Stimulated activated effector memory CD8-positive, alpha-beta T cell treated with anti-CD3 and anti-CD28 coated beads, Interleukin-12 subunit alpha, Interleukin-12 subunit beta, amount 100 ng/mL, for 72 hours (primary cell): ENCODE results near the gene DHX29.

ENCODE experiments used
- ATAC-seq: fragments of 150-1000 bp; cut with Tn5 transposase; 2 replicates; pipeline ENCODE4 v1.10.0; 2021
- DNase-seq, 2 donors: peaks; one replicate each; pipeline ENCODE4 v3.0.0; 2021 to 2022; ENCODE audit warnings: low spot score in 2 of 2
- H3K27ac Mint-ChIP-seq: one replicate; pipeline ENCODE4 v1.8.0; 2022; ENCODE audit warnings: mild to moderate bottlenecking, mixed read lengths
- H3K36me3 Mint-ChIP-seq: one replicate; pipeline ENCODE4 v1.8.0; 2022; ENCODE audit warnings: mild to moderate bottlenecking, mixed read lengths
- H3K4me1 Mint-ChIP-seq: one replicate; pipeline ENCODE4 v1.8.0; 2022; ENCODE audit warnings: mixed read lengths
- H3K4me3 Mint-ChIP-seq: one replicate; pipeline ENCODE4 v1.8.0; 2022; ENCODE audit warnings: mild to moderate bottlenecking, mixed read lengths
- H3K9me3 Mint-ChIP-seq: one replicate; pipeline ENCODE4 v1.8.0; 2022; ENCODE audit warnings: mixed read lengths

Gene DHX29

DNA sequence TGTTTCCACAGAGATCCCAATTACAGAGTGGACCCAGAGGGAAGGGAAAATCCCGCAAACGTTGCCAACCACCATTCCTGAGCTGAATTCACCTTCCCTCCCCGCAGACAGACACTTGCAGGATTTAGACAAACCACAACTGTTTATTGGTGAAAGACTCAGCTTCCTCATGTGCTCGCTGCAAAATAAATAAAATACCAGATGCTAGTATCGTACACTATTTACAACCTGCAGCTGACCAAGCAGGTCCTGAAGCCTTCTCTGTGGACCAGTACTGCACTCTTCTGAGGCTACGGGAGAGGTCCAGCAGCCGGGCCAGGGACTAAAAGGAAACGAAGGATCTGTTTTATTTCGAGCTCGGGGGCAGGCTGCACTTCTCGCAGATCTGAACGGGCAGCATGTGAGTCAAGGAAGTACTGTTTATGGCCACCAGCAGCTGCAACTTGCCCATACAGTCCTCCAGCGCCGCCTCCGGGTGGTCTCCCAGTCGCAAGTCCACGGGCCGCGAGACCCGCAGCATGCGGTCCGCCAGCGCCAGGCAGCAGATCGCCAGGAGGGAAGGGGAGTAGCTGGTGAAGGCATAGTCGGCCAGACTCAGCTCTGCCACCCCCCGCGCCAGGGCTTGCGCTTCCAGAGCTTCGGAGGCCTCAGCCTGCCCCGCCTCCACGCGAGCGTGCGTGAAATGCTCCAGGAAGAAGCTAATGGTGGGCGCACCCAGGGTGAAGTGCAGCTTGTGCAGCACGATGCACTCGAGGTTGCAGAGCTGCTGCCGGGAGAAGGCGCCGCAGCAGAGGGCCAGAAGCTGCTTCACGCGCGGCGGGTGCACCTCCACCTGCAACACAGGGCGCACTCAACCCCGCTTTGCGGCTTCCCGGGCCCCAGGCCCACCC, 76.2 kb downstream of the DHX29 start:
- ATAC-seq (no peak), DNase-seq (peak in 1 of 2 donors; percentile 66)
- no peaks in the 10 kb centered on the region for H3K9me3 Mint-ChIP-seq
- H3K27ac Mint-ChIP-seq, result no peak overlapping the region
- peak overlapping the region; percentile 92 for H3K4me3 Mint-ChIP-seq
- H3K4me1 Mint-ChIP-seq, result peaks cover 57% of the 10 kb centered on the region
- H3K36me3 Mint-ChIP-seq, result peaks cover 10% of the 10 kb centered on the region

DNA sequence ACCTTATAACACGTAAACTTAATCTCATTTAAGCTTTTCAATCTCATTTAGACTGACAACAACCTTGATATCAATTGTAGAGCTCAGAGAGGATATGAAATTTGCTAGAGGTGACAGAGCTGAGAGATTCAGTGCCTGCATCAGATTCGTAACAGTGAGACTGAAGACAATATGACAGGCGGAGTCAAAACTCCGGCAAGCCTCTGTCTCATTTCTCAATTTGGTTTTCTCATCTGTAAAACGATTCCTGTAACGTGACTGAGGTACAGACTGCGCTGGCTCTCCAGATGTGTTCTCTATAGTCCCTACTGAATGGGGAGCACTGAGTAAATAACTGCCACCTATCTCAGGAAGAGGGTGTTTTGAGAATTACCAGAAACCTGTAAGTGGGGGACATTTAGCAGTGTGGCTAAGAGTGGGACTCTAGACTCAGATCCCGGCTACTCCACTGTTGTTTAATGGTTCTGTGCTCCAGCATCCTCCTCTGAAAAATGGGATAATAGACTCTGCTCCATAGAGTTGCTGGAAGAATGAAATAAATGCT, 77.3 kb downstream of the DHX29 start:
- H3K4me1 Mint-ChIP-seq, result peaks cover 62% of the 10 kb centered on the region
- no peak overlapping the region for H3K27ac Mint-ChIP-seq
- no peaks in the 10 kb centered on the region for H3K9me3 Mint-ChIP-seq
- H3K4me3 Mint-ChIP-seq, result no peak overlapping the region
- H3K36me3 Mint-ChIP-seq, result peaks cover 10% of the 10 kb centered on the region
- DNase-seq (no peak), ATAC-seq (peak; percentile 52)

DNA sequence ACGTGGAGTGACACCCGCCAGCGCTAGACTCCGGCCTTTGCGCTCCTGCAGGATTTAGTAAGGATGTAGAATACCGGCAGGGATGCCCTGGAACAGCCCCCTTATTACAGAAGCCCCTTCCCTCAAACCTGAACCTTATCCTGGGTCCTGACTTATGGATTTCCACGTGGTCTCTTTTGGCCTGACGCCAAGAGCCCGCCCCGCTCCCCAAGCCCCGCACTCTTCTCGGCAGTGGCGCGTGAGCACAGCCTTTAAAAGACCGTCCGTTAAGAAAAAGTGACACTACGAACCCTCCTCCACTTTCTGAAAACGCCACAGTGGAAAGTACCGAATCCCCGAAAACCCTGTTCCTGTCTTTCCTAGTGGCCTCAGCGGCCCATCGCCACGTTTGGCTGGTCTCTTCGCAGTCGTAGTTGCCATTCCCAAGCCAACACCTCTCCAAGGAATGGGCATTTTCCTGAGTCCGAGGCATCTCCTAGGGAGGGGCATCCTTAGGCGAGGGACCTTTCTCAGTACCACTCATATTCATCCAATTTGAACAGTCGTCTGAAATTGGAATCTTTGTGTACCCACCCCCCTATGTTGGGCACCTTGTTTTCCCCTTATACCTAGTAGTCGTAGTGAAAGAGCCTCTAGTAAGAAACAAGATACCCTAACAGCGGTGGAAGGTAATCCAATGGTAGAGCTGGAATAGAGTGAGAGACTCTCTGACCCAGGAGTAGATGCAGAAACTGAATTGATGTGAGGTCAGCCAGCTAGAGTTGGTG, 79.6 kb downstream of the DHX29 start:
- ATAC-seq, result no peak
- no peak for DNase-seq
- H3K4me1 Mint-ChIP-seq, result peaks cover 63% of the 10 kb centered on the region
- no peaks in the 10 kb centered on the region for H3K9me3 Mint-ChIP-seq
- H3K27ac Mint-ChIP-seq, result peak overlapping the region; percentile 60
- peak overlapping the region; percentile 74 for H3K4me3 Mint-ChIP-seq
- H3K36me3 Mint-ChIP-seq, result peaks cover 10% of the 10 kb centered on the region

DNA sequence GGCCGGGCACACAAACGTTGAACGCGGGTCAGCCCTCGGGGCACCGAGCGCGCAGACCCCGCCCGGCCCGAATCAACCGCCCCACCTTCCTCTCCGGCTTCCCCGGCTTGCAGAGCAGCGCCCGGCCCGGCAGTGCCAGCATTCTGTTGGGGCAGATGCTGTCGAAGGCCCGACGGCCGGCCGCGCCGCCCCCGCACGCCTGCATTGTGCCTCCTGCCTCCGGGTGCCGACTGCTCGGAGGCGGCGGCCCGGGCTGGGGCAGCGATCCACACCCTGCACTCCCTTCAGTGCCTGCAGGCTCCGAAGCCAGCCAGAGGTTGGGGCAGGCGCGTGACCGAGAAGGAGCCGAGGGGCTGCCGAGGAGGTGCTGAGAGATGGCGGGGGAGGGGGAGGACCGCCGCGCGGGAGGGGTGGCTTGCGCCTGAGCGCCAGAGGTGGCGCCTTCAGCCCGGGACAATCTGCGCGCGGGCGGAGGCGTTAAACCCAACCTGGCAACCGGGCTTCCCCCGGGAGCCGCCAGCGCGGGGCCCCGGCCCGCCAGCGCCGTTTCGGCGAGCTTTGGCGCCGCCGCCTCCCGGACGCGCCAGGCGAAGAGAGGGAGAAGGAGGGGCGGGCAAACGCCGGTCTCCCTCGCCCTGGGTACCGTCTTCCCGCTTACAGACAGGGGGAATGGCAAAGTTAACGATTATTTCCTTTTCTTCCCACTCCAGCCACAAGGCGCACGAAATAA, 80.4 kb downstream of the DHX29 start, which contains the start of gene MCIDAS:
TSS of gene MCIDAS (minus strand) at position 382 of the 730 bp plus-strand sequence. CDS start at position 205, 177 bp downstream.
- Mint-ChIP-seq H3K27ac (peak within 1 kb of the TSS; percentile 60), H3K9me3 (no peaks in the 10 kb centered on the region), H3K4me3 (peak within 1 kb of the TSS; percentile 74), H3K36me3 (peaks cover 10% of the 10 kb centered on the region), H3K4me1 (peaks cover 64% of the 10 kb centered on the region)
- ATAC-seq (peak; percentile 63), DNase-seq (peak; percentile 33 to 74)

DNA sequence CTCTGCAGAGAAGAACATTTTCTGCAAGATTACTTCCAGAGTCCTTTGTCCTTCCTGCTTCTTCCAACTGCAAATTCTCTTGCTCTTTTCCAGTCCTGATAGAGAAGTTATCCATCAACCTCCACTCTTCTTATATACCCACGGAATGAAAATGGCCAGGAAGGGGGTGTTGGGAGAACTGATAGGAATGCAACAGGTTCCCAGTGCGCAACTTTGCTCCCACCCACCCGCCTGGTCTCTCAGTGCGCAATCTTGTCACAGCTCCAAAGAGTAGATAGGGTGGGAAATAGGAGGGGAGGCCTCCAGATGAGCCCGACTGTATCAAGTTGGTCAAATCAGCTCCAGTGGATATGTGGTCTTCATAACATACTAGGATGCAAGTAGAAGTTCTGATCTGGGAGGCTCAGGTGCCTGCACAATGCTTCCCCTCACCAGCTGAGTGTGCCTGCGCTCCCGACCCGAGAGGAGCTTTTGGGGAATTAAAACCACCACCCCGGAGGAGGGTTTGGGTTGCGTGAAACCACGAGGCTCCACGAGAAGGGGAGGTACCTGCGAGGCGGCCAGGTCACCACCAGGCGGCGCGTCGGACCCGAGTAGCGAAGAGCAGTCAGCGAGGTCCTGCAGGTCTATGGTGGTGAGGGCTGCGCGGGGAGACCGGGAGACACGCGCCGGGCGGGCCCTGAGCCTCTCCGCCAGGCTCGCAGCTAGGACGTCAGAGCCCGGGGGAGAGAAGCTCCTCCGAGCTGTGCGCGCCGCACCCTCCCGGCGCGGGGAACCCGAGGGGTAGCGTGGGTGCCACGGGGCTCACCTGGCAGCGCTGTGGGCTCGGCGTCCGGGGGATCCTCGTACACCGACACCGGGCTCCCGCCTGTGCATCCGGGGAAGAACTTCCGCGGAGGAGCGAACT, 81.2 kb downstream of the DHX29 start:
- H3K4me3 Mint-ChIP-seq, result peak overlapping the region; percentile 74
- peak; percentile 66 for ATAC-seq
- H3K27ac Mint-ChIP-seq, result no peak overlapping the region
- peaks cover 10% of the 10 kb centered on the region for H3K36me3 Mint-ChIP-seq
- H3K9me3 Mint-ChIP-seq, result no peaks in the 10 kb centered on the region
- DNase-seq, result peak; percentile 47 to 85
- H3K4me1 Mint-ChIP-seq, result peaks cover 55% of the 10 kb centered on the region

DNA sequence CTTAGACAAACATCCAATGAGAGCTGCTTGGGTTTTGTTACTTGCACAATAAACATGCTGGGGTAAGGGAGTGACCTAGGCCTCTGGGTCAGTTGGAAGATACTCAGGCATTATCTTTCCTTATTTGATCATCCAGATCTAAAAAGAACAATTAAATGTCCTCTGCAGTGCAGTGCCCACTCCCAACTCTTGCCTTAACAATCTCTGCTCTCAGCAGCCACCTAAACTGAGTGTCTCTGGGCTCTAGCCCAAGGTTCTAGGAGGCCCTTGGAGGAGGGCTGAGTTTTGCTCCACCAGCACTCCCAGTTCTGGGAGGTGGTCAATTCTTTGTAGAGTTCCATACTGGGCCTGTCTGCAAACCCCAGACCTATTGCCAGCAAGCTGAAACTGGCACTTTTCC, 82.1 kb downstream of the DHX29 start:
- peaks cover 10% of the 10 kb centered on the region for H3K36me3 Mint-ChIP-seq
- peaks cover 55% of the 10 kb centered on the region for H3K4me1 Mint-ChIP-seq
- H3K27ac Mint-ChIP-seq, result no peak overlapping the region
- ATAC-seq (no peak), DNase-seq (no peak)
- no peaks in the 10 kb centered on the region for H3K9me3 Mint-ChIP-seq
- H3K4me3 Mint-ChIP-seq, result peak overlapping the region; percentile 74

DNA sequence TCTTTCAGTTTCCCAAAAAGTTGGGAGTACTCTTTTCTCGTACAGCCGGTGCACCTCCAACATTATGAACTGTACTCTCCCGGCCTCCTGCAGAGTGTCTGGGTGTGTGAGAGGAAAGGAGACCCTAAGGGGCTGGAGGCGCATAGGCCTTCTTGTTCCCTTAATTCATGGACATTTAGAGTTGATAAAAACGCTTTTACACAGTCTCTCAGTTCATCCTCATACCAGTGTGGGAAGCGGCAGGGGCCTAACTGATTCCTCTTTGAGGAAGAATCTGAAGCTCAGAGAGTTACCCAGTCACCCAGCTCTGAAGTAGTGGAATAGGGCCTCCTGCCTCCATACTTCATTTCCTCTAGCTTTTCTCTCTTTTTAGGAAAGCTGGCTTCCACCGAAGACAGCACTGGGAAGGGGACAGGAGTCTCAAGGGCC, 83.7 kb downstream of the DHX29 start:
- H3K4me3 Mint-ChIP-seq, result peak overlapping the region; percentile 37
- no peaks in the 10 kb centered on the region for H3K9me3 Mint-ChIP-seq
- peaks cover 51% of the 10 kb centered on the region for H3K4me1 Mint-ChIP-seq
- no peak overlapping the region for H3K27ac Mint-ChIP-seq
- DNase-seq (no peak), ATAC-seq (no peak)
- peaks cover 10% of the 10 kb centered on the region for H3K36me3 Mint-ChIP-seq

DNA sequence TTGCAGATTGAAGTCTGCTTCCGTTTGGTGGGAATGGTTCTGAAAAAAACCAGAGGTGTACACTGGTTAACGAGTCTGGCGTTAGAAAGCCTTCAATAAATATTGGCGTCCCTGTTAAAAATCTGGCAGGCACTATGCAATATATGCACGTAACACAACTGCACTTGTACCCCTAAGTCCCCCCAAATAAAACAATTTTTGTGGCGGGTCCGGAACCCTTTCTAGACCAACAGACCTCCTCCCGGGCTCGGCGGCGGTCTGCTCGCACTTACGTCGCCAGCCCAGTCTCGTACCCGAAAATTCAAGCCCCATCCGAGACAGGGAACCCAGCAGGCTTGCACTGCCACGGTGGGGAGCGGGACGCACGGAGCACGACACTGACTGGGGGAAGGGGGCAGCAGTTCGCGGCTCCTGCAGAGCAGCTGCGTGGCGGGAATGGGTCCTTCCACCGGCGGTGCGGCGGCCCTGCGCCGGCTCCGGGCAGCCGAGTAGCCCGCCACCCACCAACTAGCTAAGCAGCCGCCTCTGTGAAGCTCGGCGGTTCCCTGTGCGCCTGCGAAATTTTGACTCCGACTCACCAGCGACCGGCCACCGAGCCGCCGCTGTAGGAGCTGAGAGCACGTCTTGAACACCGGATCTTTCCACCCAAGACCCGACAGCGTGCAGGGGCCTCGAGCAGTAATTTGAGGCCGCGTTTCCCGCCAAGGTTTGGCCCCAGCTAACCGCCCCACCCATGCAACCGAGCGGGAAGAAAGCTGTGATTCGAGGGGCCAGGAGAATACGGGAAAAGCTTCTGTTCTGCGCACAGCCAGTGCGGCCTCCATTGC, 84.3 kb downstream of the DHX29 start:
- ATAC-seq, result no peak
- peaks cover 7% of the 10 kb centered on the region for H3K36me3 Mint-ChIP-seq
- no peaks in the 10 kb centered on the region for H3K9me3 Mint-ChIP-seq
- no peak overlapping the region for H3K27ac Mint-ChIP-seq
- no peak for DNase-seq
- peak overlapping the region; percentile 37 for H3K4me3 Mint-ChIP-seq
- peaks cover 45% of the 10 kb centered on the region for H3K4me1 Mint-ChIP-seq

DNA sequence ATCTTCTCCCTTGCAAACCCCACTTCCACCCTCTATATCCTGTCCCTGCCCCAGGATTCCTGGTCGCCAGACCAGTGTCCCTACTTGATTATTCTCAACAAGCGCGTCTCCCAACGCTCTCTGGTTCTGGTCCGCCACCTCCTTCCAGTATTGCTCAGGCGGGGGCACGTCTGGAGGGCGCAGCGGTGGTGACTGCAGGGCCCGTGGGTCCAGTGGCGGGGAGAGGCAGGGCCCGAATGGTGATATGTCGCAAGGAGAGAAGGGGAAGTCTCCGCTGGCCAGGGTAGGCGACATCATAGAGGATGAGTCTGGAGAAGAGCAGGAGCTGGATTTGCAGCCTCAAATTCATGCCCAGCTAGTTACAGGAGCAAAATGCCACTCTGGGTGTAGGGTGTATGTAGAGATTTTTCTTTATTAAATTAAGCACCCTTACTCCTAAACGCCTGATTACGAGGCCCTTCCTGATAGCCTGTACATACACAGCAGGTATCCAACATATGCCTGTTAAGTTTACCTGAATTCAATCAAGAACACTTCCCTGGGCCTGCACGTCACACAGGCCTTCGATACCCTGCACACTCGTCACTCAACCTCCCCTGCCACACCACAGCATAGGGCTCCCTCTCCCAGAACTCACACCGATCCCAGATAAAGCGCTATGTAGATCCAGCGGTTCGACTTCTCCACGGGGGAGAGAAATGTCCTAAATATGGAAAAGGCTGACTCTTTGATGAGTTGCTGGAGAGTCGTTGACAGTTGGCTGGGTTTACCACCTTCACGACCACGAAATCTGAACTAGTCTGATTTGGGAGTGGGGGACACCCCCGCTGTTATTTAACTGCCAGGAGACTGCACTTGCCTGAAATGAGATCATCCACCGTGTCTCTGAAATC, 85.2 kb downstream of the DHX29 start:
- ATAC-seq, result no peak
- H3K4me1 Mint-ChIP-seq, result peaks cover 39% of the 10 kb centered on the region
- peak overlapping the region; percentile 37 for H3K4me3 Mint-ChIP-seq
- H3K27ac Mint-ChIP-seq, result no peak overlapping the region
- DNase-seq, result no peak
- no peaks in the 10 kb centered on the region for H3K36me3 Mint-ChIP-seq
- no peaks in the 10 kb centered on the region for H3K9me3 Mint-ChIP-seq

DNA sequence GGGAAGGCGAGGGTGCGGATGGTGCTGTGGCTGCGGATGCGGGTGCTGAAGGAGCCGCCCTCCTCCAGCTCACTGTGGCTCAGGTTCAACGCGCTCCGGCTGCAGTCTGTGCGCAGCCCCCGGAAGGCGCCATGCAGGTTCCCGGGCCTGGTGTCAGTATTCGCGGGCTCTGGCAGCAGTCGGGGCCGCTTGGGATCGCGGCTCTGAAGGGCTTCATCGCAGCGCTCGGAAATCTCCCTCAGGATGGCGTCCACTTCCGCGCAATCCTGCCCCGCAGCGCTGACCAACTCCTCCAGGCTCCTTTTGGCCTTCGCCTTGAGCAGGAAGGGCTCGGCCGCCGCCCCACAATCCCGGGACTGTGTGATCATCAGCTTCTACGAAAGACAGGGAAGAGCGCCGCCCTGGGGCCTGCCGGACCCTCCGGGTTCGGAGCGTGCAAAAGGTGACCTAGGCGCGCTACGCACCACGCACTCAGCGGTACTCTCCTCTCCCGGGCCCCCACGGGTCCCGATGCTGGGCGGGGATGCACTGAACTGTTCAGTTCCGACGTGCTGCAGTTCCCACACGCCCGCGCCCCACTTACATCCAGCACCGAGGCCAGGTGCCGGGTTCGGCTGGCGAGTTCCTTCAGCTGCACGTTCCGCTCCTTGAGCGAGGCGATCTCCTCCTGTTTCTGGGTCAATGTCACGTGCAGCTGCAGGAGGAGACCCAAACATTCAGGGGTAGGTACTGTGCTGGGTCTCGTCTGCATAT, 86.9 kb downstream of the DHX29 start:
- peak; percentile 53 for ATAC-seq
- no peak for DNase-seq

DNA sequence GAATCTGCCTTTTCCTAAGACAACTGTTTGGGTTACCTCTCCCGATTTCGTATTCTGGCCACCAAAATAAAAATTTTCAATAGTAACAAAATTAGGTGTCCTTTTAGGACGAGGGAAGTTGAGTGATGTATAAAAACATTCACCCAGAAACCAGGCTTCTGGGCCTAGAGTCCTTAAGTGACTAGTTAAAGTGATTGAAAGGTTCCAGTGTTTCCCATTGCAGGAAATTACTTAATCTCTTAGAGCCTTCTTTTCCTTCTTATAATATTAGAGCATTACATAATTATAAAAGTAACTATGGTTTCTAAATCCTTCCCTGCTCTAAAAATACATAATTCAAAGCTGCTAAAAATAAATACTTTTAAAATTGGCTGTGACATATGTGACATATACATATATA, 87.7 kb downstream of the DHX29 start:
- H3K4me3 Mint-ChIP-seq, result peak overlapping the region; percentile 72
- no peaks in the 10 kb centered on the region for H3K9me3 Mint-ChIP-seq
- no peaks in the 10 kb centered on the region for H3K36me3 Mint-ChIP-seq
- DNase-seq (no peak), ATAC-seq (no peak)
- no peak overlapping the region for H3K27ac Mint-ChIP-seq
- H3K4me1 Mint-ChIP-seq, result peaks cover 31% of the 10 kb centered on the region

More for the DNA sequence above, 86.9 kb downstream of the DHX29 start:
- Mint-ChIP-seq H3K27ac (no peak overlapping the region), H3K4me3 (peak overlapping the region; percentile 72), H3K36me3 (no peaks in the 10 kb centered on the region), H3K4me1 (peaks cover 31% of the 10 kb centered on the region), H3K9me3 (no peaks in the 10 kb centered on the region)

DNA sequence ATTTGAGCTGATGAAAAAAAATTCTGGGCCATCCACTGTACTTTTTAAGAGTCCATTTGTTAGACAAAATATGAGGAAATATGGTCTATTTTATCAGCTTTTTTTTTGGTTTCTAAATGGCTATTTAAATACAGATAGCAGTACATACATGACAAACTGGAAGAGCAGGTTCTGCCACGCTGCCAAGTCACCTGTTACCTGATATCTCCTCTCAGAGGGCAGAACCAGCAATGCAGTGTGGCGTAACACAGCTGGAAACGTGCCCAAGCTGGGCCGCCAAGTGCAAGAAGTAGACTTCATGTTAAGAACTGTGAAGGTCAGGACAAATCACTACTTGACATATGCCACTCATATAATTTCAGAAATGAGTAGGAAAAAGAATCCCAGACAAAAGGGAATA, 88.5 kb downstream of the DHX29 start:
- Mint-ChIP-seq H3K4me3 (no peak overlapping the region), H3K4me1 (peaks cover 31% of the 10 kb centered on the region), H3K9me3 (no peaks in the 10 kb centered on the region), H3K36me3 (no peaks in the 10 kb centered on the region), H3K27ac (no peak overlapping the region)
- ATAC-seq (no peak), DNase-seq (no peak)
